Activated CD4-positive, CD25-positive, alpha-beta regulatory T cell treated with anti-CD3 and anti-CD28 coated beads, Interleukin-2, amount 50 U/mL, for 72 hours (primary cell): ENCODE measurements around the gene YIPF5.

Experiments
- DNase-seq: peaks from one replicate; pipeline ENCODE4 v3.0.0; 2021

The YIPF5 gene

GRCh38 chr5:144170276-144171024 lies at the start of gene YIPF5, which contains the start of gene KCTD16:
Gene YIPF5, minus strand, starts transcription at chr5:144170659. Its CDS starts 704 bp downstream, at chr5:144169955.
Gene KCTD16, plus strand, starts transcription at chr5:144170873.
- DNase-seq: peak; percentile 96

- DNase-seq: no peak
Observed at GRCh38 chr5:144219869-144220268, 49.4 kb upstream of the YIPF5 start.

DNA sequence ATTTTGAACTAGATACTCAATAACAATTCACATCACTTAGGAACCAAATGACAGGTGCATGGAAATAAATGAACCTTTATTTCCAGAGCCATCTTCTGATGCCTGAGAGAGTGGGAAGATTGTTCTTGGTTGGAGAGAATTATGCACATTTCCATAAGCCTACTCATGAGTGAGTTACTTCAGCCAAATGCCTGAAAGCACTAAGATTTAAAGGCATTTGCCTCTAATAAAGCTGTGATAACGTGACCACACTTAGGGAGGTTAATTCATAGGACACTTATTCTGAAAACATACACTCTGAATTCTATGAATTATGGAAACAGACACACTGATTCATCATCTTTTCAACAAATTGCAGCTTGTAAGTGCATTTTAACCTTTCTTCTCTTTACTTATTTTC lies 40.2 kb upstream of the YIPF5 start:
- no peak for DNase-seq

GRCh38 chr5:144209361-144209760 lies 38.9 kb upstream of the YIPF5 start:
- DNase-seq: no peak

GRCh38 chr5:144207875-144208444 lies 37.5 kb upstream of the YIPF5 start:
- no peak for DNase-seq

- DNase-seq: no peak
Observed at GRCh38 chr5:144206141-144206540, 35.7 kb upstream of the YIPF5 start.

DNA sequence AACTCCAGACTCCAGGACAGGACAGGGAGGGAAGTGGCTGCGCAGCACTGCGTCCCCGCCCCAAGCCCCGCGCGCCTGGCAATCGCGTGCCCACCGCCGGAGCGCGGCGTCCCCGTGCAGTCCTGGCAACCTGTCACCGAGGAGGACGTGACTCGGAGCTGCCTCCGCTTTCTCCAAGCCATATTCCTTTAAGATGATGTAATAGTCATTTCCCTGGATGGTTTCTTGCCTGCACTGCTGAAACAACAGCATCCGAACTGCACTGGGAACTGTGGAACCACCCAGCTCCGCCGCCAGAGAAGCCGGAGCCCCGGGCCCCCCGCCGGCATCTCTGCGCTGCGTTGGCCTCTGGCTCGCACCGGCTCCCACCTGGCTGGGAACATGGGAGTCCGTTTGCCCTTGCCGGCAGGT lies 34.7 kb upstream of the YIPF5 start:
- DNase-seq: no peak

GRCh38 chr5:144203750-144204596 lies 33.5 kb upstream of the YIPF5 start:
- no peak for DNase-seq

- DNase-seq: no peak
Observed at GRCh38 chr5:144202726-144203125, 32.3 kb upstream of the YIPF5 start.

- DNase-seq: no peak
Observed at GRCh38 chr5:144202072-144202471, 31.6 kb upstream of the YIPF5 start.

GRCh38 chr5:144201588-144201987 lies 31.1 kb upstream of the YIPF5 start:
- no peak for DNase-seq

- no peak for DNase-seq
Observed at GRCh38 chr5:144198386-144198785, 27.9 kb upstream of the YIPF5 start.

- DNase-seq: no peak
Observed at GRCh38 chr5:144196612-144197011, 26.2 kb upstream of the YIPF5 start.

DNA sequence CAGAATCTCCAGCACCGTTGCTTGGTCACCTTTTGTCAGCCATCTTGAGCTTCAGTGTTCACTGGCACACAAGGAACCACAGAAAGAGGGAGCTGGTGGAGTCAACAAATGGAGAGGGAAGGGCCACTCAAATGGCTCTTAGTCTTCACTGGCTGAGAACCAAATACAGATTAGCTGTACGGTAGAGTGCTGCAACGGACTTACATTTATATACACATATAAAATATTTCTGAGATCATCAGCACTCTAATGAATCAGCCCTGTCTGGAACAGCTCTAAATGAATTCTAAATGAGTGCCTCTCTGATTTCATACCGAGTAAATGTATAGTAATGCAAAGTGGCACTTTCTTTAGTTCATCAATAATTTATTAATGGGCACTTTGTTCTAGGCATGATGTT lies 25.0 kb upstream of the YIPF5 start:
- no peak for DNase-seq

GRCh38 chr5:144194144-144194543 lies 23.7 kb upstream of the YIPF5 start:
- DNase-seq: no peak

GRCh38 chr5:144192661-144193060 lies 22.2 kb upstream of the YIPF5 start:
- DNase-seq: no peak

- DNase-seq: no peak
Observed at GRCh38 chr5:144191998-144192397, 21.5 kb upstream of the YIPF5 start.

GRCh38 chr5:144191531-144191930 lies 21.1 kb upstream of the YIPF5 start:
- DNase-seq: no peak

- DNase-seq: peak; percentile 59
Observed at GRCh38 chr5:144189800-144190429, 19.5 kb upstream of the YIPF5 start.

GRCh38 chr5:144187699-144188294 lies 17.3 kb upstream of the YIPF5 start:
- peak; percentile 49 for DNase-seq

GRCh38 chr5:144183254-144183889 lies 12.9 kb upstream of the YIPF5 start:
- DNase-seq: no peak

- no peak for DNase-seq
Observed at GRCh38 chr5:144179226-144179625, 8.8 kb upstream of the YIPF5 start.
